ENCODE measurements around the gene ABCB11. TPM values are rescaled to one million over a fixed set of nuclear protein-coding genes. Genes with fewer than 3 reads are reported as not detected.

The ABCB11 gene
- total and polyA plus RNA-seq, 9 of the 15 experiments (the other 6 are each of a cell fraction or from before 2014, with no cell fraction given), result 0.04 to 0.51 (median 0.10) TPM; not detected in 1

- ATAC-seq, result no peak
- no peak overlapping the region for H3K4me2 ChIP-seq (ENCODE audit: insufficient read depth, low read length)
- H3K79me2 ChIP-seq (ENCODE audit: control insufficient read depth, insufficient read depth, low read length), result no peaks in the 10 kb centered on the region
- H2AFZ ChIP-seq (ENCODE audit: low read depth, low read length), result no peak overlapping the region
- H3K36me3 ChIP-seq (ENCODE audit: control insufficient read depth, insufficient read depth, low read length), result no peaks in the 10 kb centered on the region
- DNase-seq (ENCODE audit: extremely low read depth in 1 of 4, low spot score in 3 of 4), result no peak
- in situ Hi-C loops (cut with MboI) (no loop called here), intact Hi-C loops (cut with micrococcal nuclease) (loop anchor here (5.0 kb wide), 3 partner anchors 41 to 86 kb away; no protein-coding TSS in a partner anchor)
- WGBS (ENCODE audit: insufficient coverage, low coverage, missing lambda C conversion rate), result 53% methylated on average over 8 of the region's 8 CpGs
- H3K27me3 ChIP-seq (ENCODE audit: control insufficient read depth in 2 of 2, insufficient read depth in 2 of 2, low read length in 2 of 2), result no peaks in the 10 kb centered on the region
- FAIRE-seq, result no peak
- POLR2A ChIA-PET, result interaction anchor here (0.6 kb wide), 1 partner anchor 19 kb away, joined by 3 read pairs; no protein-coding TSS in a partner anchor
- peaks cover 12 to 42% of the 10 kb centered on the region in 2 experiments; a peak in 4 of 5 replicates for H3K4me1 ChIP-seq (replicated peaks in 1 of 2; ENCODE audit: control insufficient read depth in 2 of 2, insufficient read depth in 2 of 2, low read length in 2 of 2)
- H3K4me3 ChIP-seq, result no peak overlapping the region
- H3K27ac ChIP-seq (ENCODE audit: extremely low read depth, low read depth, low read length), result no peak overlapping the region
- no peaks in the 10 kb centered on the region for H3K9me3 ChIP-seq (replicated peaks; ENCODE audit: control insufficient read depth, insufficient read depth, low read depth, low read length)
- no TSS peak for BruUV-seq (replicated peaks)
- H3K9ac ChIP-seq (ENCODE audit: insufficient read depth in 1 of 2, low read depth in 2 of 2, low read length in 2 of 2), result no peak overlapping the region
- H4K20me1 ChIP-seq (replicated peaks; ENCODE audit: control insufficient read depth, insufficient read depth, low read length), result no peaks in the 10 kb centered on the region
- TF ChIP-seq BRD4 (IDR thresholded peaks at IDR 0.05), result 0 out of 2 replicates have a peak, but pooled peaks have one; percentile 8
- no peak for TF ChIP-seq ZBTB17 (CRISPR knock-in tag; IDR thresholded peaks at IDR 0.05)
- no peak for TF ChIP-seq PHF20 (IDR thresholded peaks at IDR 0.05; ENCODE audit: partially characterized antibody)
- TF ChIP-seq HOXB6 (CRISPR knock-in tag; IDR thresholded peaks at IDR 0.05; ENCODE audit: borderline replicate concordance), result no peak
- no peak for TF ChIP-seq ZFPM2 (CRISPR knock-in tag; IDR thresholded peaks at IDR 0.05)
- CTCF ChIA-PET (ENCODE audit: low intra/inter-chr PET ratio), result no interaction called here
- H3K9me1 ChIP-seq (ENCODE audit: control insufficient read depth, insufficient read depth, low read length), result no peaks in the 10 kb centered on the region
These were observed 20.3 kb downstream of the ABCB11 start for GRCh38 chr2:169010633-169011460.
